GM19468 (cell line): ENCODE measurements around the gene MKKS.
A peak's percentile ranks its signal among the peaks of the same experiment; 100 is the strongest.

Experiments used
- ATAC-seq: cut with Tn5 transposase; IDR thresholded peaks from one replicate; pipeline ENCODE4 v1.9.1; 2021; ENCODE audit warnings: mild to moderate bottlenecking, moderate library complexity, moderate number of reproducible peaks; ENCODE audit not compliant: unreplicated experiment; ENCODE audit errors: extremely low read depth

MKKS gene

GRCh38 chr20:10433623-10434466, at the start of gene MKKS:
Gene MKKS (minus strand): TSS chr20:10434222. CDS start chr20:10413514, 20,708 bp downstream.
- peak; percentile 33 for ATAC-seq

- ATAC-seq, result no peak
Measured at GRCh38 chr20:10483691-10484090, 49.7 kb upstream of the MKKS start.

- ATAC-seq, result no peak
Measured at GRCh38 chr20:10481676-10482075, 47.7 kb upstream of the MKKS start.

GRCh38 chr20:10478930-10479329, 44.9 kb upstream of the MKKS start:
- ATAC-seq, result no peak

- peak; percentile 78 for ATAC-seq
Measured at GRCh38 chr20:10478205-10478604, 44.2 kb upstream of the MKKS start.

GRCh38 chr20:10476319-10476724, 42.3 kb upstream of the MKKS start:
- peak; percentile 51 for ATAC-seq

- ATAC-seq, result no peak
Measured at GRCh38 chr20:10475225-10475624, 41.2 kb upstream of the MKKS start.

GRCh38 chr20:10474606-10475184, 40.7 kb upstream of the MKKS start:
- no peak for ATAC-seq

GRCh38 chr20:10472871-10473270, 38.8 kb upstream of the MKKS start:
- ATAC-seq, result no peak

GRCh38 chr20:10470276-10470675, 36.3 kb upstream of the MKKS start:
- no peak for ATAC-seq

- ATAC-seq, result no peak
Measured at GRCh38 chr20:10469599-10469998, 35.6 kb upstream of the MKKS start.

GRCh38 chr20:10469056-10469455, 35.0 kb upstream of the MKKS start:
- ATAC-seq, result no peak

- no peak for ATAC-seq
Measured at GRCh38 chr20:10468340-10468845, 34.4 kb upstream of the MKKS start.

GRCh38 chr20:10467681-10468339, 33.8 kb upstream of the MKKS start:
- no peak for ATAC-seq

- ATAC-seq, result no peak
Measured at GRCh38 chr20:10466855-10467254, 32.8 kb upstream of the MKKS start.

- no peak for ATAC-seq
Measured at GRCh38 chr20:10466325-10466724, 32.3 kb upstream of the MKKS start.

- no peak for ATAC-seq
Measured at GRCh38 chr20:10465135-10465534, 31.1 kb upstream of the MKKS start.

- ATAC-seq, result no peak
Measured at GRCh38 chr20:10463622-10464021, 29.6 kb upstream of the MKKS start.

- ATAC-seq, result no peak
Measured at GRCh38 chr20:10462516-10462915, 28.5 kb upstream of the MKKS start.

- no peak for ATAC-seq
Measured at GRCh38 chr20:10461495-10461894, 27.5 kb upstream of the MKKS start.

GRCh38 chr20:10454151-10454750, 20.2 kb upstream of the MKKS start:
- ATAC-seq, result no peak
